Sciatic nerve (tissue), 2 donors: ENCODE measurements around the gene ALOX5AP. TPM values are rescaled to one million over a fixed set of nuclear protein-coding genes. Genes with fewer than 3 reads are reported as not detected.

ENCODE experiments used
- ATAC-seq: fragments of 200-7000 bp; cut with Tn5 transposase; one replicate; pipeline ENCODE4 v1.9.1; 2020; ENCODE audit warnings: mild to moderate bottlenecking, moderate library complexity
- DNase-seq: peaks from one replicate; pipeline ENCODE4 v3.0.0-alpha.2; 2020; ENCODE audit warnings: low spot score
- intact Hi-C: fragments of 100-400 bp; cut with DNase I; formaldehyde crosslinking; loops from one replicate; pipeline ENCODE4 v1.14.2; 2022
- total RNA-seq: library from RNA; stranded (reverse); fragmentation: NEBNext Ultra II Directional; extraction: Animal tissue kit (Norgen Biotek cat#: 25700); gene quantifications from one replicate; pipeline ENCODE4 v1.2.1, GENCODE V29; 2021
- donor health status: DM: no; HTN: no; CAD: no.
- donor health status: DM: no; HTN: no; CAD: no.

The ALOX5AP gene
- total RNA-seq, result 21.8 TPM

DNA sequence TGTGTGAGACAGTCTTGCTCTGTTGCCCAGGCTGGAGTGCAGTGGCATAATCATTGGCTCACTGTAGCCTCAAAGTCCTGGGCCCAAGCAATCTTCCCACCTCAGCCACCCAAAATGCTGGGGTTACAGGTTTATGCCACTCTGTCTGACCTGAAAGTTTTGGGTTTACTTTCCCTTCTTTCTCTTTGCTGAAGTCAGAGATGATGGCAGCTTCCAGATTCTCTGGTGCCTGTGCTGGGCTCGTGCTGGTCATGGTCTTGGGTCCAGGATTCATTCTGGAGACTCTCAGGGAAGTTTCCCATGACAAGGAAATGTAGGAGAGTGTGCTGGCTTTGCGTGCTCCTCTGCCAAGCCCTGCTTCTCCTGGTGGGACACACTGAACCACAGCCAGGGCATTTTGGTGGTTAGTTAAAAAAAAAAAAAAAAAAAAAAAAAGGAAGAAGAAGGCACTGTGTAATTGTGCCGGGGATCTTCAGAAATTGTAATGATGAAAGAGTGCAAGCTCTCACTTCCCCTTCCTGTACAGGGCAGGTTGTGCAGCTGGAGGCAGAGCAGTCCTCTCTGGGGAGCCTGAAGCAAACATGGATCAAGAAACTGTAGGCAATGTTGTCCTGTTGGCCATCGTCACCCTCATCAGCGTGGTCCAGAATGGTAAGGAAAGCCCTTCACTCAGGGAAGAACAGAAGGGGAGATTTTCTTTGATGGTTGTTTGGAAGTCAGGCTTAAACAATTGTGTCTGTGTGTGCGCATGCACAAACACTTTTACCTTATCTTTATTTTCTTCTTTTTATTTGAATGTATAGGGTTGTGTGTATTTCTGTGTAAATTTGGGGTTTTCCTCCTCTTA lies at the start of gene ALOX5AP:
Gene ALOX5AP, plus strand, starts transcription at position 519 of the 847 bp plus-strand sequence. Its CDS starts 63 bp downstream, at position 582.
- intact Hi-C loops, result no loop called here
- ATAC-seq (peak; percentile 78), DNase-seq (no peak)

DNA sequence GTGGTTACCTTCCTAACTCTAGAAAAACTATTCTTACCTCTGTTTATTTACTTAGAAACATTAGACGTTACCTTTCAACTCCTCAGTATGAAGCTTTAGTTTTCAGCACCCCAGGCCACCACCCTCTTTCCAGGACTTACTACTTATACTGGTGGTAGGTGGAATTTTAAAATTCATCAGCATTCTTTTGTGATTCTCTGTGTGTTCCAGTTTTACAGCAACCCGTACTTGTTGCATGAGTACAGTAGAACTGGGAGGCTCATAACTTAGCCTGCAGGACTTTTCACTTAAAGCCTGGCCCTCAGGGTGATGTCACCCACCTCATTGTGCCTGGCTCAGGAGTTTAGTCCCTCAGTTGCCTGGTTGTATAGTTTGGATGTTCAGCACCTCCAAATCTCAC lies 49.4 kb upstream of the ALOX5AP start:
- ATAC-seq (no peak), DNase-seq (no peak)
- intact Hi-C loops, result no loop called here

DNA sequence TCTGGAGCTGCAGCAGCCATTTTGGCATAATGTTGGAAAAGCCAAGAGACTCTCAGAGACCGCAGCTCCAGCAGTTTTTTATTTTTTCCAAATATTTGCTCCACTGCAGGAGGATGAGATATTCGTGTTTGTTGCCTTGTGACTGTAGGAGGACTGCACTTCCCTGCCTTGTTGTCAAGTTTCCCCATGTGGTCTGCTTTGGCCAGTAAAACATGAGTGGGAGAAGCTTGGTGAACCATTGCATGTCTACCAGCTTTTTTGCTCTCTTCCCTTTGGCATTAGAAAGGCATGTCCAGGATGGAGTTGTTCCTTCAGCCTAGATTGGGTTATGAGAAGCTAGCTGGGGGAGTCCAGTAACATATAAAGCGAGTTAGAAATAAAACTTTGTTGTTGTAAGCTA lies 47.7 kb upstream of the ALOX5AP start:
- ATAC-seq (no peak), DNase-seq (no peak)
- intact Hi-C loops, result no loop called here

GRCh38 chr13:30689752-30690151 lies 45.6 kb upstream of the ALOX5AP start:
- DNase-seq (no peak), ATAC-seq (peak; percentile 18)
- intact Hi-C loops, result loop anchor here (10.0 kb wide), 1 partner anchor 105 kb away; no protein-coding TSS in a partner anchor

DNA sequence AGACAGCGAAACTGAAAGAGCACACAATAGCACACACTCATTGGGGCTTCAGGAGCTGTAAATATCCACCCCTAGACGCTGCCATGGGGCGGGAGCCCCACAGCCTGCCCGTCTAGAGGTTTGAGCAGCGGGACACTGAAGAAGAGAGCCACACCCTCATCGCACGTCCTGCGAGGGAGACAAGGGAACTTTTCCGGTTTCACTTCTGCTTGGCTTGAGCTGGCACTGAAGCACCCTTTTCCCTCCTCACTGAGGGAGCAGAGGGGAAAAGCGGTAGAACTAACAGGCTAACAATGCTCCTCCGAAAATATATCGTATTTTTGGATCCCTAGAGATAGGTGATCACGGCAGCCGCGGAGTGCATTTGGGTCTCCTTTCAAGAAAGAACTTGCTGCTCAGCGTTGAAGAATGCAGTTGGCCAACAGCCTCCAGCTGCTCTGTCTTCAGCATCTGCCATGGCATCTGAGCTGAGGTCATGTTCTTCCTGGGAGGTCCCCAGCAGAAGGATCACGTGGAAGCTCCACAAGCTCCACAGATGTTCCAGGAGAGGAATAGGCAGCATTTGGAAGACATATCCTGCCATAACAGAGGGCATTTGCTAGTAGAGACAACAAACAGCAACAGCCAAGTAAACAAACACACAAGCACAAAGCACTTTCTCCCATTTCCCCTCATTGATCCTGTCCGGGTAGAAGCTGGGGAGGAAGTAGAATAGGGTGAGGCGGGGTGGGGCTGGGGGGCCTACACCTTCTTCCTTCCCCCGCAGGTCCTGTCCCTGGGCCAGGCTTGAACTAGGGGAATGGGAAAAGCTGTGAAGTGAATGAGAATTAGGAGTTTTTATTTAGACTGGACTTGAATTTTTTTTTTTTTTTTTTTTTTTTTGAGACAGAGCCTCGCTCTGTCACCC lies 44.8 kb upstream of the ALOX5AP start:
- peak; percentile 80 for DNase-seq
- intact Hi-C loops, result loop anchor here (10.0 kb wide), 1 partner anchor 104 kb away; no protein-coding TSS in a partner anchor
- peak; percentile 98 for ATAC-seq

- intact Hi-C loops, result loop anchor here (10.0 kb wide), 1 partner anchor 103 kb away; no protein-coding TSS in a partner anchor
- no peak for ATAC-seq
These were observed 43.2 kb upstream of the ALOX5AP start for GRCh38 chr13:30692113-30692512.

GRCh38 chr13:30696278-30697176 lies 38.8 kb upstream of the ALOX5AP start:
- DNase-seq (no peak), ATAC-seq (peak; percentile 75)
- intact Hi-C loops, result loop anchor here (10.0 kb wide), 1 partner anchor 98 kb away; no protein-coding TSS in a partner anchor

More at GRCh38 chr13:30692113-30692512, 43.2 kb upstream of the ALOX5AP start:
- no peak for DNase-seq

- peak; percentile 70 for ATAC-seq
- DNase-seq, result no peak
- intact Hi-C loops, result loop anchor here (10.0 kb wide), 1 partner anchor 97 kb away; no protein-coding TSS in a partner anchor
These were observed 38.0 kb upstream of the ALOX5AP start for GRCh38 chr13:30697177-30697953.

DNA sequence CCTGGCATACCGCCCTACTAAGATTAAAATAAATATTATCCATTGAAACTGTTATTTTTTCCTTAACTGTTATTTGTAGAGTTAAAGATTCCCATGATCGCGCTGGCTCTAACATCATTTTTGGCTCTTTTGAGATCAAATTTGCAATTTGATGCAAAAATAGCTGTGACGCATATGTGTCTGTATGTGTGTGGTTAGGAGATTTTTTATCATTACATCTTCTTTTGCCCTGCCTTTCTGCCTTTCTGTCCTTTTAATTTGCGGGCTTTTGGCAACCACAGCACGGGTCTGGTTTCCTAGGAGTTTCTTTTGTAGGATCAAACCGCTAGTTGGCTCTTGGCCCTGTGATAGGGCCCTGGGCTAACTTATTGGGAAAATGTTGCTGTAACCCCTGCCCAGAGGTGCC lies 37.3 kb upstream of the ALOX5AP start:
- intact Hi-C loops, result loop anchor here (10.0 kb wide), 1 partner anchor 97 kb away; no protein-coding TSS in a partner anchor
- no peak for DNase-seq
- peak; percentile 59 for ATAC-seq

DNA sequence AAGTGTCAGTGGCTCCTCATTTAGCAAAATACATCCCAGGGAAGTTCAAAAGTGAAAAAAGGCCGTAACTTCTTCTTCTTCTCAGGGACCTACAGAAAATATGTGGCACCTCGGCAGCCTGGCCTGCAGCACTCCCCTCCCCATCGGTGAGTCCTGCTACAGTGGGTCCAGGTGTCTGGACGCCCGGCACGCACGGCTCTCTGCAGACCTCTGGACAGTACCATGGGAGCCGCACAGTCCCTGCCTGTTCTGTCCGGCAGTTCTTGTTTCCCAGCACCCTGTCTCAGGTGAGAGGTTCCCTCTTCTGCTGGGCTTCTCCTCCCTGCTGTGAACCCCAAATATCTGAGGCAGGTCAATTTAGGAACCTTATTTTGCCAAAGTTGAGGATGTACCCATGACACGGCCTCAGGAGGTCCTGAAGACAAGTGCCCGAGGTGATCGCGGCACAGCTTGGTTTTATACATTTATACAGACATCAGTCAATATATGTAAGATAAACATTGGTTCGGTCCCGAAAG lies 36.8 kb upstream of the ALOX5AP start:
- ATAC-seq (no peak), DNase-seq (no peak)
- intact Hi-C loops, result loop anchor here (10.0 kb wide), 1 partner anchor 96 kb away; no protein-coding TSS in a partner anchor

- intact Hi-C loops, result no loop called here
- DNase-seq, result no peak
These were observed 35.0 kb upstream of the ALOX5AP start for GRCh38 chr13:30700364-30700763.

DNA sequence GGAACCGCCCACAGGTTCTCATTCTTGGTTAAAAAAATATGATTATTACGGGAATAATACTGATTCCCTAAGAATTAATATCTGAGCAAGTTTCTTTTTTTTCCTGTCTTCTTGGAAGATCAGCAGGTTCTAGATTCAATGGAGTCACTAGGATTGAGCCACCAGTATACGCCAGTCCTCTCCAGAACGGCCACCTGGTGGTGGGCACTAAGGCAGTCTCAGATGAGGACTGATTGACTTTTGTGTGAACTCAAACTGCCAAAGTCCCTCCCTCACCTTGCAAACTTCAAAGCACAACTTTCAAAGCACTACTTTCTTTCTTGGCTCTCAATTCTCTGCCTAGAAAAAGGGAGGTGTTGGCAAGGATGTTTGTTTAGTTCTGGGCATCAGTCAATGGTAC lies 33.3 kb upstream of the ALOX5AP start:
- no peak for ATAC-seq
- intact Hi-C loops, result no loop called here
- no peak for DNase-seq

More at GRCh38 chr13:30700364-30700763, 35.0 kb upstream of the ALOX5AP start:
- no peak for ATAC-seq

DNA sequence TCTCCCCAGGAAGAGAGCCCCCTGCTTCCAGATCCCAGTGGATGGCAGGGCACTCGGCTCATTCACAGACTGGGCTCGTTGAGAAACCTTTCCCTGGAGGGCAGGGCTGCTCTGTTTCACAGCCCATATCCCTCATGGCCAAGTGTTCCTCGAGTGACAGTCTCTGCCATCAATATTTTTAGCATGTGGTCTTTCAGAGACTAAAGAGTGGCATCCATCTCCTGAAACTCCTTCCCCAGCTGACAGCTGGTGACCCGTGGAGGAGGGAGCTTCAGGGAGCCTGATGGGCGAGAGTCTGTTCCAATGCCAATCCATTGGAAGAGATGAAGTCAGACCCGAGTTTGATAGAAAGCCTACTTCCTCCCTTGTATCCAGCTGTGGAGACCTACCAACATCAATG lies 30.7 kb upstream of the ALOX5AP start:
- DNase-seq, result no peak
- intact Hi-C loops, result no loop called here
- peak; percentile 11 for ATAC-seq

DNA sequence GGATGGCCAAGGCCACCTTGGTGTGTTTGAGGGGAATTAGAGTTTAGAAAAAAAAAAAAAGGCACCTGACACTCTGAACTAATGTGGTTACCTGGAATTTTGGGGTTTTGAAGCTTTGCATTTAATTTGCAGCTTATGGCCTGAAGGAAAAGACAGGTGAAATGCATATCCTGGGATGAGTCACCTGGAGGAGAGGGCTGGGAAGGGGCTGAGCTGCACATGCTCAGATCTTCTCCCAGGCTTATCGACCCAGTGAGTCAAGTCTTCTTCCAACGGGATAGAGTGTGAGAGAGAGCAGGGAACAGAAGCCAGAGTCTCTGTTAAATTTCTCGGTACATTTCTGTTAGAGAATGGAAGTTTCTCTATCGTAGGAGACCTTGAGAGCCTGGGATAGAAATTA lies 29.7 kb upstream of the ALOX5AP start:
- DNase-seq (no peak), ATAC-seq (no peak)
- intact Hi-C loops, result no loop called here

- intact Hi-C loops, result no loop called here
- DNase-seq, result no peak
- no peak for ATAC-seq
These were observed 26.8 kb upstream of the ALOX5AP start for GRCh38 chr13:30708541-30708940.

- ATAC-seq, result no peak
- intact Hi-C loops, result no loop called here
- DNase-seq, result no peak
These were observed 24.9 kb upstream of the ALOX5AP start for GRCh38 chr13:30710442-30710841.

- no peak for DNase-seq
- no peak for ATAC-seq
- intact Hi-C loops, result no loop called here
These were observed 24.0 kb upstream of the ALOX5AP start for GRCh38 chr13:30711375-30711774.
